ENCODE data around the gene GPR12. TPM values are rescaled to one million over a fixed set of nuclear protein-coding genes. Genes with fewer than 3 reads are reported as not detected.

GPR12 gene
- total RNA-seq, 2 donors from 2014 or later, result 0.05 to 0.30 TPM

- no peak for TF ChIP-seq CTCF (IDR thresholded peaks at IDR 0.05)
- H3K4me3 ChIP-seq, result no peak overlapping the region
- H3K4me1 ChIP-seq, result no peaks in the 10 kb centered on the region
- no peaks in the 10 kb centered on the region for H3K27me3 ChIP-seq
- no peak for DNase-seq
- H3K27ac ChIP-seq, result no peak overlapping the region
- no peaks in the 10 kb centered on the region for H3K36me3 ChIP-seq
- intact Hi-C loops (cut with DNase I), result no loop called here
- no peaks in the 10 kb centered on the region for H3K9me3 ChIP-seq
- H3K9ac ChIP-seq (ENCODE audit: low read depth in 2 of 2, low read length in 2 of 2), result no peak overlapping the region
Observed at GRCh38 chr13:26716984-26717383, 43.6 kb downstream of the GPR12 start.

- H3K27me3 ChIP-seq, result no peaks in the 10 kb centered on the region
- H3K36me3 ChIP-seq, result no peaks in the 10 kb centered on the region
- H3K4me3 ChIP-seq, result no peak overlapping the region
- no peak overlapping the region for H3K9ac ChIP-seq (ENCODE audit: low read depth in 2 of 2, low read length in 2 of 2)
- H3K4me1 ChIP-seq, result no peaks in the 10 kb centered on the region
- intact Hi-C loops (cut with DNase I), result no loop called here
- DNase-seq, result no peak
- TF ChIP-seq CTCF (IDR thresholded peaks at IDR 0.05), result no peak
- H3K27ac ChIP-seq, result no peak overlapping the region
- H3K9me3 ChIP-seq, result no peaks in the 10 kb centered on the region
Observed at GRCh38 chr13:26713341-26713740, 47.2 kb downstream of the GPR12 start.

GRCh38 chr13:26711211-26711610 lies 49.4 kb downstream of the GPR12 start:
- no peaks in the 10 kb centered on the region for H3K36me3 ChIP-seq
- no peak overlapping the region for H3K4me3 ChIP-seq
- no peaks in the 10 kb centered on the region for H3K9me3 ChIP-seq
- H3K27ac ChIP-seq, result no peak overlapping the region
- H3K4me1 ChIP-seq, result no peaks in the 10 kb centered on the region
- no peak overlapping the region for H3K9ac ChIP-seq (ENCODE audit: low read depth in 2 of 2, low read length in 2 of 2)
- H3K27me3 ChIP-seq, result no peaks in the 10 kb centered on the region
- intact Hi-C loops (cut with DNase I), result no loop called here
- no peak for DNase-seq
- no peak for TF ChIP-seq CTCF (IDR thresholded peaks at IDR 0.05)

GRCh38 chr13:26710166-26710565 lies 50.4 kb downstream of the GPR12 start:
- H3K9me3 ChIP-seq, result no peaks in the 10 kb centered on the region
- no peaks in the 10 kb centered on the region for H3K27me3 ChIP-seq
- intact Hi-C loops (cut with DNase I), result no loop called here
- H3K9ac ChIP-seq (ENCODE audit: low read depth in 2 of 2, low read length in 2 of 2), result no peak overlapping the region
- H3K4me1 ChIP-seq, result no peaks in the 10 kb centered on the region
- no peaks in the 10 kb centered on the region for H3K36me3 ChIP-seq
- H3K4me3 ChIP-seq, result no peak overlapping the region
- DNase-seq, result no peak
- H3K27ac ChIP-seq, result no peak overlapping the region
- TF ChIP-seq CTCF (IDR thresholded peaks at IDR 0.05), result no peak

- Histone ChIP-seq H3K27me3 (no peaks in the 10 kb centered on the region), H3K4me3 (no peak overlapping the region), H3K36me3 (no peaks in the 10 kb centered on the region), H3K4me1 (no peaks in the 10 kb centered on the region), H3K27ac (no peak overlapping the region), H3K9me3 (no peaks in the 10 kb centered on the region), H3K9ac (ENCODE audit: low read depth in 2 of 2, low read length in 2 of 2) (no peak overlapping the region)
- no peak for TF ChIP-seq CTCF (IDR thresholded peaks at IDR 0.05)
- intact Hi-C loops (cut with DNase I), result loop anchor here (5.0 kb wide), 2 partner anchors 163 to 223 kb away; no protein-coding TSS in a partner anchor
- no peak for DNase-seq
Observed at GRCh38 chr13:26709461-26709860, 51.1 kb downstream of the GPR12 start.

GRCh38 chr13:26708007-26708297 lies 52.6 kb downstream of the GPR12 start:
- Histone ChIP-seq H3K9me3 (no peaks in the 10 kb centered on the region), H3K36me3 (no peaks in the 10 kb centered on the region), H3K27ac (no peak overlapping the region), H3K27me3 (no peaks in the 10 kb centered on the region), H3K9ac (ENCODE audit: low read depth in 2 of 2, low read length in 2 of 2) (no peak overlapping the region), H3K4me1 (no peaks in the 10 kb centered on the region), H3K4me3 (no peak overlapping the region)
- TF ChIP-seq CTCF (IDR thresholded peaks at IDR 0.05), result no peak
- intact Hi-C loops (cut with DNase I), result loop anchor here (5.0 kb wide), 2 partner anchors 164 to 224 kb away; no protein-coding TSS in a partner anchor
- DNase-seq, result no peak

Measured in colonic mucosa (tissue), 4 donors.